ENCODE results near the gene GNPDA1.
A peak's percentile ranks its signal among the peaks of the same experiment; 100 is the strongest.
"Not testable (repeated sequence)": the region's sequence is repeated elsewhere in the genome, so short reads cannot be mapped to it uniquely, and the experiment has no call there.

GNPDA1 gene

DNA sequence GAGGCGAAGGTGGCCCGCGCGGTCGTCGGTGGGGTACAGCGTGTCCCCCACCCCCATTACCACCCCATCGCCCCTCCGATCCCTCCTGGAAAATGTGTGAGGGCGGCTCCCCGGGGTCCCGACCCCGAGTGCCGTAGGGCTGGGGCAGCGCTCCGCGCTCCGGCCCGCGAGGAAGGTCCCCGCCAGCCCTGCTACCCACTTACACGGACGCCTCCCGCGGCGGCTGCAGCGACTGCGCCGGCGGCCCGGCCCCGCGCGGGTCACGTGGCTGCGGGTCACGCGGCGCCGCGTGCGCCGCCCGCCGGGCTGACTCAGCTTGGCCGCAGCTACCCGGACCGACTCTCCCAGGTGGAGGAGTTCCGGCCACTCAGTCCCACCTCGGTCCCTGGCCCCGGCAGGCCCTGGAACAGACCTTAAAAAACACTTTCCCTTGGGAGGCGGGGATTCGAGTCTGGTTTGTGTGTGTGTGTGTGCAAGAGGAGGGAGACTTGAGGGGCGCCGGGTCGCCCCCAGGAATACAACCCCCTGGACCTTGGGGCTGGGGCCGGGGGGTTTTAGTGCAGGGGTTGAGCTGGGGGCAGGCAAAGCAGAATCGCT lies at the start of gene GNPDA1:
Gene GNPDA1, minus strand, starts transcription at position 236 of the 597 bp plus-strand sequence. CDS start 992 bp downstream, outside the sequence.
- peak; percentile 60 for DNase-seq

DNA sequence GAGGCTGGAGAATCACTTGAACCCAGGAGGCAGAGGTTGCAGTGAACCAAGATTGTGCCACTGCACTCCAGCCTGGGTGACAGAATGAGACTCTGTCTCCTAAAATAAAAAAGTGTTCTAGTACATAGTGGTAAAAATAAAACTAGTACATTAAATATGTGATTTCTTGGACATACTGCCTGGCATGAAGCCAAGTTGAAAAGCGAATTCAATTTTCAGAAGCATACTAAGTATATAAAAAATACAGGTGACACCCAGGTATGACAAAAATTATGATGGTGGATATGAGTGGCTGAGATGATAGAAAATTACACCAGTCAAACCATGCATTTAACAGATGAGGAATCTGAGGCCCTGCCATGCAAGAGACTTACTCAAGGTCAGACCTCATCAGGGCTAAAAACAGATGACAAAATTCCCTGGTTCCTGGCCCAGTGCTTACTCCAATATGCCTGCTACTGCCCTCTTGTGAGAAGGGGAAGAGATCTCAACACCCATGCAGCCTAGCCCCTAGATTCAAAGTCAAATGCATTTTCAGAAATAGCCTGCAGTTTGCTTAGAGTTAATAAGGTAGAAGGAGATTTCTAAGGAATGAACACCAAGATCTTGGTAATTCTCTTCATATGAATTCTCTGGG lies 46.6 kb upstream of the GNPDA1 start:
- no peak for DNase-seq

DNA sequence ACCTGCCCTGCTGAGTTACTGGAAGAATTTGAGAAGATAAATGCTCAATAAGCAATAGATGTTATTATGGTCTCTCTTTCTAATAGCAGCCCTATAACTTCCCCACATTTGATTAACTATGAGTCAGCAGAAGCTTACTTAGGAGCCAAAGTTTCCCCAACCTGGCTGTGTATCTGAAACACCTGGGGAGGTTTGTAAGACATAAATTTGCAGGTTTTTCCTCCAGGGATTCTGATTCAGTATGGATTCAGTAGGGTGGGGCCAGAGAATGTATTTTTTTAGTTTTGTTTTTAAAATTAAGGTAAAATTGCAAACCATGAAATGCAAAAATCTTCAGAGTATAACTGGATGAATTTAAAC lies 44.9 kb upstream of the GNPDA1 start:
- DNase-seq: no peak

DNA sequence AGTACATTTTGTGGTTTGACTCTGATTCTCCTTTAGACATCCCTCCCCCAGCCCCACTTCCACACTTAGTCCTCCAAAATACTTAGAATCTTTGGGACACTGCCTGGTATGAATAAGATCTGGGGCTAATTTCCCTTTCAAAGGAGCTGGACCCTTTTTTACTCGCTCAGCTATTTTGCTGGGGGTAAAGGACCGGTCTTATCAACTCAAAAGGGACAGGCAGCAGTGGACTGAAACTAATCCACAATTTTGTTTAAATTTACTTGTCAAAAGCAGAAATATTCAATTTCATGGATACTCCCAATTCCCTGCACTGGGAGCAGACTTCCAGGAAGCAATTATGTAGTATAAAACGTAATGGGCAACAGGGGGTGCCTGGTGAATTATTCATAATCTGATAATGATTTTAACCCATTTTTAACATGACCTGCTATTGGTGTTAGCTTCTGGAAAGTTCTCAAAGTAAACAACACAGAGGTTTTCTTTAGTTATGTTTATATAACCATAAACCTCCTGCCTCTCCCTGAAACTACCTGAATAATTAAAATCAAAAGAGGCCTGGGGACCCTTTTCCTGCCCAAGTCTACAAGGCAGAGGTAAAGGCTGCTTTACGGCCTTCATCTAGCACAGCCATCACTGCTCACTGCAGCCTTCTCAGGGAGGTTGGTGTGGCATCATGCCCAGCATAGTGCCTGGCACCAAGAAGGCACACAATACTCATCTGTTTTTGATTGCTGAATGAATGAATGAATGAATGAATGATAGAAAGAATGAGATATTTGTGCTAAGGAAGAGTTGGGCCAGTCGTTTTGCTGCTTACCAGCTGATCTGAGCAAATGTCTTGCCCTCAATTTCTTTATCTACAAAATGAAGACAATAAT lies 44.2 kb upstream of the GNPDA1 start:
- DNase-seq: no peak

DNA sequence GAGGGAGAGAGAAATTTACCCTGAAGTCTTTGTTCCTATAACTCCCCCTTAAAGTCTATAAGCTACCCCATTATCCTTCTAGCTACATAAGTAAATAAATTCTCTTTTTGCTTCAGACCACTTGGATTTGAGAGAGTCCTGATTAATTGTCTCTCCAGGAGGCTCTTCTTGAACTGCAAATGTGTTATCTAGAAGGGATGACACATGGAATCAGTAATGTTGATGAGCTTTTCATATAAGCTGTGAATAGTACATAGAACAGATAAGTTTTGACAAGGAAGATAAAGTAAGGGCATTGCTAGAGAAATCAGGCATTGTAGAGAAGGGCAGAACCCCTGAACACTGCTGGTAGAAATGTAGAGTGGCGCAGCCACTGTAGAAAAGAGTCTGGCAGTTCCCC lies 42.5 kb upstream of the GNPDA1 start:
- DNase-seq: no peak

DNA sequence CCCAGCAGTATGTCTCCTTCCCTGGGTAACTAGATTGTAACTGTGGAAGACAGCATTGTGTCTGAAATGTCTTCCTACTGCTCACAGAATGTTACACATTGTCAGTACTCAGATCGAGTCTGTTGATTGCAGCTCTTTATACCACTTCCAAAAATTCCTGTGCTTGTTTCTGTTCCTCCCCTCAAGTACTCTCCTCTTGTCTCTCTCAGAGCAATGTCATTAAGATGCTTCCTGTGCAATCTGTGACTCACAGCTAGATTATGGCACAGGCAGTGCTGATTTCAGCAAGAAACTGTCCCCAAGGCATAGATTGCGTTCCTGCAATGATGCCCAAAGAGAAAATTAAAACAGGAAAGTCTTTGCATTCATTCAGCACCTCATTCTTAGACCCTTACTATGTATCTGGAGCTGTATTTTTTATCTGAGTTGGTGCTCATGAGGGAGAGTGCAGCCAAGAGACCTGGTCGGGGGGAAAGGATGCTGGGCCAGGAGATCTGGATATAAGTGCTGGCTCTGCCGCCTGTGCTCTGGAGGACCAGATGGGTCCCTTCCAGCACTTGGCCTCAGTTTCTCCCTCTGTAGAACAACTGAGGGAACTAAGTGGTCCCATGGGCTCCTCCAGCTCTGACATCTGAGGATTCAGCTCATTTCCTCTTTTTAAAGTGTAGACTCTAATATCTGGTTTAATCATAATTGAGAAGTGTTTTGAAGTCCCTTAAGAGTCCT lies 40.8 kb upstream of the GNPDA1 start:
- DNase-seq: no peak

DNA sequence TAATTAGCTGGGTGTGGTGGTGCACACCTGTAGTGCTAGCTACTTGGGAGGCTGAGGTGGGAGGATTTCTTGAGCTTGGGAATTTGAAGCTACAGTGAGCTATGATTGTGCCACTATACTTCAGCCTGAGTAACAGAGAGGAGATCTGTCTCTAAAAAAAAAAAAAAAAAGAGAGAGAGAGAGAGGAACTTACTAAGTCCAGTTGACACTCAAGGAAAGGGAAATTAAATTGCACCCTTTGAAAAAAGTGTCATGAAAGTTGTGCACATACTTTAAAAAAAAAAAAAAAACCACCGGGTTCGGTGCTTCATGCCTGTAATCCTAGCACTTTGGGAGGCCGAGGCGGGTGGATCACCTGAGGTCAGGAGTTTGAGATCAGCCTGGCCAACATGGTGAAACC lies 39.2 kb upstream of the GNPDA1 start:
- DNase-seq: not testable (repeated sequence)

DNA sequence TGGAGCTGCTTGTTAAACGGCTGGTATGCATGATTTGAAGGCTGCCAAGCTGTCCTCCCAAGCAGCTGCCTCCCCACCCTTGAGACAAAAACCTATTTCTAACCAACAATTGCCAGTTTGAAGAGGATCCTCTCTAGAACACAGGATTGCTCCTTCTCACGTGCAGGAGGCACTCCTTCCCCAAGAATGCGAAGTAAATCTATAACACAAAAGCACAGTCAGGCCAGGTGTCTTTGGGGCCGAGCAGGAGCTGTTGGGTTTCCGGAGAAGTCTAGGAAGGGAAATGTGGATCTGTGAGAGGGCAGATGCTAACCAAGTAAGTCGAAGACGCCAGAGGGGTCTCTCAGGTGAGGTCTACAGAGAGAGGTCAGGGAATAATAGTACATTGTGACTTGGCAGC lies 35.4 kb upstream of the GNPDA1 start:
- DNase-seq: no peak

DNA sequence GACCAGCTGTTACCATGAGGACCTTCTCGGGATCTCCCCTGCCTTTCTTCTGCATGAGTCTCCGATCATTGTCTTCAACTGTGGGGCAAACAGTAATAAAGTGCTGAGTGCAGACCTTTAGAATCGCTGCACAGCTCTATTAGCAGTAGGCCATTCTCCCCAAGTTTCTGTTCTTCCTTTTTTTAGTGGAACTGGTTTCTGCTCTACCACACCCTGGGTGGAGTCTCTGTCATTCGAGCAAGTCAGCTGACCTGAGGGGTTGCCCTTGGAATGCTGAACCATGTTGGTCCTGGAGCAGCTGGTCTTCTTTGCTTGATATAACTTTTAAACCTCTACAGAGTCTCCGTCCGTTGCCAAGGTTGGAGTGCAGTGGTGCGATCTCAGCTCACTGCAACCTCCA lies 33.4 kb upstream of the GNPDA1 start:
- DNase-seq: no peak

DNA sequence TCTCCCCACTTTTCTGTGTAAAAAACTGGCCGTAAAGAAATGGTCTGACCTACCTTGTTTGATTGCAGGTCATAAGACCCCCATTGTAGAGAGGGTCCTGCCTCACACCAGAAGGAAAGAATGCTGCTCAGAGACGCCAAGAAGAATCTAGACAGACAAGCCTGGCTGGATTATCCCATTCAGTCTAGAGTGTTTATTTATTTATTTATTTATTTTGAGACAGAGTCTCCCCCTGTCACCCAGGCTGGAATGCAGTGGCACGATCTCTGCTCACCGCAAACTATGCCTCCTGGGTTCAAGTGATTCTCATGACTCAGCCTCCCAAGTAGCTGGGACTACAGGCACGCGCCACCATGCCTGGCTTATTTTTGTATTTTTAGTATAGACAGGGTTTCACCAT lies 28.1 kb upstream of the GNPDA1 start:
- DNase-seq: not testable (repeated sequence)

DNA sequence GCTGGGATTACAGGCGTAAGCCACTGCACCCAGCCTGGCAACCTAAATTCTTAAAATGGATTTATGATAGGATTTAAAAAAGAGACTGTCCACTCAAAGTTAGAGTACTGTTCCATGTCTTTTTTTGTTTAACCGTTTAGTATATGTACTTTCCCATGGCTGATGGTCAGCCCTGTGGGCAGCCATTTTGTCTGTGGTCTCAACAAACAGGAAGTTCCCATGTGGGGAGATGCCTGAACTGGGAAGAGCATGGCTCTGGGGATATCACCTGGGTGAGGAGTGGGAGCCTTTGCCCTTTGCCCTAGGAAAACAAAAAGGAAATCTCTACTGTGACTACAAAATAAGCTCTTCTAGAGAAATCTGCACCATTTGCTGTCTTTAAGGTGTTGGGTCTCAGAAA lies 27.5 kb upstream of the GNPDA1 start:
- no peak for DNase-seq

DNA sequence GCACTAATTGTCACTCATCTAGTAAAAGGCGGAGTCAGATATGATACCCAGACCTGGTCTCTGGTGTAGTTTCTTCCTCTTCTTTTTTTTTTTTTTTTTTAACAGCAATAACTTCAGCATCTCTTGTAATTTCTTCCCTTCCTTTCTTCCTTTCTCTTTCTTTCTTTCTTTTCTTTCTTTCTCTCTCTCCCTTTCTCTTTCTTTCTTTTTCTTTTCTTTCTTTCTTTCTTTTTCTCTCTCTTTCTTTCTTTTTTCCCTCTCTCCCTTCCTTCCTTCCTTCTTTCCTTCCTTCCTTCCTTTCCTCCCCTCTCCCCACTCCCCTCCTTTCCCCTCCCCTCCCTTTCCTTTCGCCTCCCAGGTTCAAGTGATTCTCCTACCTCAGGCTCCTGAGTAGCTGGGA lies 25.9 kb upstream of the GNPDA1 start:
- no peak for DNase-seq

DNA sequence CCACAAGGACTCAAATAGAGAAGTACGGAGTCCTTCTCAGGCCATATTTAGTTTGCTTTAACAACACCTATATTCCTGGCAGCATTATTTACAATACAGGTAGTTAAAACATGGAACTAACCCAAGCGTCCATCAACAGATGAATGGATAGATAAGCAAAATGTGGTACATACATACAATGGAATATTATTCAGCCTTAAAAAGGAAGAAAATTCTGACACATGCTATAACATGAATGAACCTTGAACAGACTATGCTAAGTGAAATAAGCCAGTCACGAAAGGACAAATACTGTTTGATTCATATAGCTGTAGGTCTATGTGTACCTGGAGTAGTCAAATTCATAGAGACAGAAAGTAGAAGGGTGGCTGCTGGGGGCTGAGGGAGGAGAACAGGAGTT lies 24.8 kb upstream of the GNPDA1 start:
- not testable (repeated sequence) for DNase-seq

DNA sequence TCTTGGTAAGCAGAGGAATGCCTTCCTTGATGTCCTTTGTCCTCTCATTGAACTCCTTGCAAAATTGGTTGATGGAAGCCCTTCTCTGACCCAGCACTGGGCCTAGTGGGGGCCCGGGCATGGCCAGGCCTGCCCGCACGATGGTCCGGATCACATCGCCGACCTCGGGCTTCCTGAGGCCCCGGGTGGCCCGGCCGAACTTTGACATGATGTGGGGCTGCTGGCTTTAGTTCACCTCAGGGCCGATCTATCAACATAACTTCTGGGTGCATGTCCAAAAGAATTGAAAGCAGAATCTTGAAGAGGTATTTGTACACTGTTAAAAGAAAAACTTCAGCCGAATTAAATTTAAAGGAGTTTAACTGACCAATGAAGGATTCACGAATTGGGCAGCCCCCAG lies 24.1 kb upstream of the GNPDA1 start:
- DNase-seq: no peak

DNA sequence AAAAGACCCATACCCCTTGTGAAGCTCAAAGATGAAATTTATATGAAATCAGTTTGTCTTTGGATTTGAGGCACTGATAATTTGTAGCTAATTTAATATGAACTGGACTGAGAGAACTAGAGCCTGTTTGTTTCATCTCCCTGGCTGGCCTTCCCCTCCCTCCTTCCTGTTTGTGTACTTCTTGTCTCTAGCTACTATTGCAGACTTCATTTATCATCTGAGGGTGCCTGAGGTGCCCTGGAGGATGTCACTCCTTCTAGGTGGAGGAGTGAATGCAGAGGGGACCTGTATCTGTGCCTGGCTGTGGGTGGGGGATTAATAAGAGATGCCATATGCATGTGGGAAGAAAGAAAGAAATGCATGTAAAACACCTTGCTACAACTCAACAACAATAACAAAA lies 22.2 kb upstream of the GNPDA1 start:
- DNase-seq: no peak

DNA sequence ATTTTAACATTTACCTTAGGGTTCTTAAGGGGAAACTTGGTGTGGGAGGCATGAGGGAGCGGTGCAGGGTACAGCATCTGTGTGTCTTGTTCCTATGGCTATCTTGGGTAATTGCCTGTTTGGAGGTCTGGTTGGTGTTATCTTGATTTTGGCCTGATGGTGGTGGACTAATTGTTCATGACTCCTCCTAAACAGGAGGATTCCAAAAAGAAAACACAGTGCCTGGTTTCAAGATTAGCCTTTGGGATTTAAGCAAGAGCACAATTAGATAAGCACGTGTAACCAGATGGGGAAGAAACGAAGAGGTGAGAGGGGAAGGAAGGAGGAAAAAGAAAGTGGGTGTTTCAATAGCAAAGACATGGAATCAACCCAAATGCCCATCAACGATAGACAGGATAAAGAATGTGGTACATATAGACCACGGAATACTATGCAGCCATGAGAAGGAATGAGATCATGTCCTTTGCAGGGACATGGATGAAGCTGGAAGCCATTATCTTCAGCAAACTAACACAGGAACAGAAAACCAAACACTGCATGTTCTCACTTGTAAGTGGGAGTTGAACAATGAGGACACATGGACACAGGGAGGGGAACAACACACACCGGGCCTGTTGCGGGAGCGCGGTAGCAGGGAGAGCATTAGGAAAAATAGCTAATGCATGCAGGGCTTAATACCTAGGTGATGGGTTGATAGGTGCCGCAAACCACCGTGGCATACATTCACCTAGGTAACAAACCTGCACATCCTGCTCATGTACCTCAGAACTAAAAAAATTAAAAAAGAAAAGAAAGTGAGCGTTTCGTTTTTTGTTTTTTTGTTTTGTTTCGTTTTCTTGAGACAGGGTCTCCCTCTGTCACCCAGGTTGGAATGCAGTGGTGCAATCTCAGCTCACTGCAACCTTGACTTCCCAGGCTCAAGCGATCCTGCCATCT lies 21.1 kb upstream of the GNPDA1 start:
- DNase-seq: not testable (repeated sequence)

DNA sequence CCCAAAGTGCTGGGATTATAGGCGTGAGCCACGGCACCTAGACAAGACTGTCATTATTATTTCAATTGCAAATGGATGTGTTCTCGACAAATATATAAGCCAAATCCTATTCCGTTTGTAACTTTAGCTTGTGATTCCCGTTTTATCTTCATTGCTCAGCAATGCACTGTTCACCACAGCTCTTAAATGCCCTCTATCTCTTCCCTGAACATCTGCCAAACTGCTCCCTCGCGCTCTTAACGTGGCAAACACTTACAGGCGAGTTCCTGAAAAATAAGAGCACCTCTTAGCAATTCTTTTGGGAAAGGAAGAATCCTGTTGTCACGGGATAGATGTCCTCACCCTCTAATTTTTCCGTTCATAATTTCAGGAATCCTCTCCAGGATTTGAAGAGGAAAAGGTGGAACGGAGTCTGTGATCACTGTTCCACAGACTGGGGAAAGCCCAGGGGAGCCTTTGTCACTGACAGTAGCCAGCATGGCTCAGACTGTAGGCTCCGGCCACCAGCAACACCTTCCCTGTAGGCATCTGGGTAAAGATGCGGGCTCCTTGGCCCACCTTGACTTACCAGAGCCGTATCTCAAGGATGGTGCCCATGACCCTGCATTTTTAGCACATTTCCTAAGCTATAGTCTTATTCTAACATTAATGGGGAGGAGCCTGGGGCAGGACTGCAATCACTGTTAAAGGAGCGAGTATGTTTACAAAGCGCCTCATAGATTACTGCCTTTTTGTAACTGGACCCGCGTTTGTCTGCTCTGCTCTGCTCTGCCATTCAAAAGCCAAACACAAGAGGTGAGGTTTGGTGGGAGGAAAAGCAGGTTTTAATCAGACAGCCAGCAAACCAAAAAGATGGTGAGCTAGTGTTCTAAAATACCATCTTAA lies 20.2 kb upstream of the GNPDA1 start:
- DNase-seq: no peak

DNA sequence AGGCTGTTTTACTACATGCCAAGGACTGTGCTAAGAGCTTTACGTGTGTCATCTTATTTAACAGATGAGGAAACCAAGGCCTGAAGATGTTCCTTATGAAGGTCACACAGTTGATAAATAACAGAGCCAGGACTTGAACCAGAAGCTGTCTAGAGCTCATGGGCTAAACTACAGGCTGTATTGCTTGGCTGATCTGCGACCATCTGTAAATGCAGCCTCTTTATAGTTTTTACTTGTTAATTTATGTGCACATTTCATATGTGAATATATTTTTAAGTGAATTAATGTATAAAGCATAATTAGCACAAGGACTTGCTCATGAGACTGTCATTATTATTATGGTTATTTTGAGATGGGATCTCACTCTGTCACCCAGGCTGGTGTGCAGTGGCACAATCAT lies 19.3 kb upstream of the GNPDA1 start:
- no peak for DNase-seq

DNA sequence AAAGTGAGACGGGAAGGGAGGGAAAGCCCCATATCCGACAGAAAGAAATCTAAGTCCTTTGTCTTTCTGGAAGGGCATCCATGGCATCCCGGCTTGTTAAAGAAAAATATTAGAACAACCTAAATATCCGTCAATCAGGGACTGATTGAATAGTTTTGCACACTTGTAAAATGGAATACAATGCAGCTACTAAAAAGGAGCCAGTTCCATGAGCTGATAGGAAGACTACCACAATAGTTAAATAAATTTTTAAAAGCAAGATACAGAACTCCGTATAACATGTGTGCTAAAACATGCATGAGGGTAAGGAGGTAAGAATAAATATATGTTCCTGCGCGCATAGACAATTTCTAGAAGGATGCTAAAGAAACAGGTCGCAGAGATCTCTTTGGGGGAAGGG lies 12.8 kb upstream of the GNPDA1 start:
- no peak for DNase-seq

DNA sequence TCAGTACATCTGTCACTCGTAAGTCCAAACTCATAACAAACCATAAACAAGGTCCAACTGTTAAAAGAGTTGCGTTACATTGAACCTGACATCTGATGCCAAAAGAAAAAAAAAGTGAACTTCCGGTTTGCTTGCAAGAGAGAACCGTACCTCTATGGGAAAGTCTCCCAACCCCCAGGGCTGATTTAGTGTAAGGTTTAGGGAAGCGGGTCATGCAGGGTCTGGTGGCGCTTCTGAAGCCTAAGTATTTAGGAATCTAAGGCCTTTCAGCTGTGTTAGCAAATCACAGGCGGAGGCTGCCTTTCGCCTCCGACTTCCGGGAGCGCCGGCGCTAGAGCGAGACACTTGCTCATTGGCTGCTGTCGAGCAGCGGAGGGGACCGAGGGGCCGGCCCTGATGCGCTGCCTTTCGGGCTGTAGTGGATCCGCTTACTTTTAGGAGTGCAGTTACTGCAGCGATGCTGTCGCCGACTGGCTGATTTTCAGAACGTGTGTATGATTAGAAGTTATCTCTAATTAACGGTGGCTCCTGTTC lies 12.0 kb upstream of the GNPDA1 start:
- DNase-seq: peak; percentile 84

DNA sequence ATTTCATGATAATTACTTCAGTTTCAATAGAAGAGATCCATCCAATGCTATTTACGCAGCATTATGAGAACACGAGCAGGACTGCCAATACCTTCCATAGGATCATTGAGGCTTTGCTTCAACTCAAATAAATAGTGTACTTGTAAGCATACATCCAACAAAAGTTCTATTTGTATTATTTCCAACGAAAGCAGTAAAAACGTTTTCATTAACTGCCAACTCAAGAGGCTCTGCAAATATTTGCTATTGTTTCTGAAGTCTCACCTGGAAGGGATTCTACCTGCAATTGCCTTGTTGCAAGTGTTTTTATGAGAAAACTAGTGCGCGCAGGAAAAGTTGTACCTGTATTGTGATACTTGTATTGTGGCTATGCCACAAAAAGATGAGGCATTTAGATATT lies 11.0 kb upstream of the GNPDA1 start:
- no peak for DNase-seq
